ENCODE measurements around the gene HAUS2.
"Not testable (repeated sequence)": the region's sequence is repeated elsewhere in the genome, so short reads cannot be mapped to it uniquely, and the experiment has no call there.

HAUS2 gene

DNA sequence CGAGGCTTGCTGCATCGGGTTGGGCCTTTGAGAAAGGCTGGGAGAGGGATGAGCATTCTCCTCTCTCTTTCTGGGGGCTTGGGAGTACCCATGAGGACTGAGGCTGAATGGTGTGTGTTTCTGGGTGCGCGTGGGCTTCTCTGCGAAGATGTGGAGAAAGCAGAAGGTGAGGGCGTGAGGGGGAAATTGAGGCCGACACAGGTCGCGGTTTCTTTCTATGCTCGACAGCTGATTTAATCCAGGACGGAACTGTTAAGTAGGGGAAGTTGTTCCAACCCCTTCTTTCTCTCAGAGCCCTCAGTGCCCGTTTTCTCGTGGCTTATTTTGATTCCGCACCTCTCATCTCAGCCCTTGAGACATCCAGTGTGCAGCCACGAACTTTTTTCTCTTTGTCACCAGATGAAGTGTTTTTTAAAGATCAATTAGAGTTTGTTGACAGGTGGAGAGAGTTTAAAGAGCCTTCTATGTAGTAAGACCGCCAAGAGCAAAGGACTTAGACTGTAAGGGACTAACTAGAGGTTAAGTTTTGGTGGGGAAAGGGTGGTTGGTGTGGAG is 27.5 kb downstream of the HAUS2 start:
- DNase-seq: no peak

DNA sequence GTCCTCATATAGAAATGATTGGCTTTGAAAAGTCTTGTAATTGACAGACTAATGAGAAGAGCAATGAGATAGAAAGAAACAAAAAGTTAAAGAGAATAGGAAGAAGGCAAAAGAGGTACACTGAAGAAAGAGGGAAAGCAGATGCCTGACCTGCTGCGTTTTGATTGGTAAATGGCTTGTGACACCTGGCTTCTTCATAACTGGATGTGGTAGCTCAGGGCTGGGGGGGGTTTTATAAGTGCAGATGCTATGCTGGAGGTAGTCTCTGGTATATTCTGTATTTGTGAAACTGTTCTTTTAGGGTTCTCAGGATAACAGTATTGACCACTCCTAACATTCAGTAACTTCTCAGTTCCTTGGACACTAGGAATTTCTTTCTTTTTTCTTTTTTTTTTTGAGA is 28.1 kb downstream of the HAUS2 start:
- no peak for DNase-seq

DNA sequence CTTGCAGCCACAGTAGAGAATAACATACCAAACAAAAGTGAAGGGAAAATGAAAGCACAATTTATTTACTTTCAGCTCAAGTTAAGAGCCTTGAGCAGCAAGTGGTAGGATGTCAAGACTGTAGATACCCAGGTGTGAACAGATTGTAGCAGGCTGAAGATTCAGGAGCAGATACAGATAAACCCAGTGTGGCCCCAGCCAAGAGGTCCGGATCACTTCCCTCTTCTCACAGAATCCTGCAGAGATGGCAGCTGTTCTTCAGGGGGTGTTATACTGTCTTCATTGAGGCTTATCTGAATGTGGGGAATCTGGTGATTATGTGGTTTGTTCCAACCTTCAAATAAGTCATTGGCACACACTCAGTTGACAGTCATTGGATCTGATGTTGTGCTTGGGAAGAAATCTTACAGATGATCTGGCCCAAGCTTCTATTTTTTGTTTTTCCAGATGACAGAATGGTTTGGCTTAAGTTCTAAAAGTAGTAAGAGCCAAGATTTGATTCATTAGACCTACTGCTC is 28.9 kb downstream of the HAUS2 start:
- DNase-seq: no peak

DNA sequence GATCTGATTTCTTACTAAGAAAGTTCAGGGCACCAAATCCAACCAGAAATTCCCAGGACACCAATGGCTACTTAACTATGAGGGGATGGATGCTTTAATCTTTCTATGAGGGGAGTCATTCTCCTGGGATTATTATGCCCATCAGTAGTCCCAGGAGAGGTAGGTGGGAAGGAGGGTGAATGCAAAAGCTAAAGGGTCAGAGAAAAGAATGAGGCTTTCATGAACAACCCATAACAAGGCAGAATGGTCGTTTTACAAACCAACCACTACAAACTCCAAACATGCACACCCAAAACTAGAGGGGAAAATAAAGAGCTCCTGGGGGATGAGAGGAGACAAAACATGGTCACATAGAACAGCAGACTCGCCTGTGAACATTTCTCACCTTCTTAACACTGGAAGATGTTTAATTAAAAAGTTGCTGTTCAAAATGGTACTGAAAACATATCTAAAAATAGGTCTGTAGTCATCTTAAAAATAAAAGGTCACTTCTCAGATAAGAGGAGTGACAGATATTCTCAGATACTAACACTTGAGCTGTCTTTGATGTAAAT is 30.4 kb downstream of the HAUS2 start:
- no peak for DNase-seq

DNA sequence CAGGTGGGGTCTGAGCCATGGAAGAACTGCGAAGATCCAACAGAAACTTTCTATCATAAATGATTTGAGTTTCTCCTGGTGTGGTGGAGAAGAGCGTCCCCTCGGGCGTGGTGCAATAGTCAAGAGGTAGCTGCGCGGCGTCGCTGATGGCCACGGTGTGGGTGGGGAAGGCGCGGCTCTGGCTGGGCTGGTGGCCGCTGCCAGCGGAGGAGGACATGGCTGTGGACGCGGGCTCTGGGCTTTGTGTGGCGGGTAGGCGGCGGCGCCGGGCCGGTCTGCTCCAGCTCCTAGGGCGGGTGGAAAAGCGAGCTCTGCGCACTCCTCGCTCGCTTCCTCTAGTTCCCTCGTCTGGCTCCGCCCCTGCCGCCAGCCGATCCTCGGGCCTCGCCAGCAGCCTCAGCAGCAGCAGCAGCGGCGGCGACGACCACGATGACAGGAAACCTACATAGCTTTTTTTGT is 32.7 kb downstream of the HAUS2 start:
- peak; percentile 55 to 84 (median 71) for DNase-seq

DNA sequence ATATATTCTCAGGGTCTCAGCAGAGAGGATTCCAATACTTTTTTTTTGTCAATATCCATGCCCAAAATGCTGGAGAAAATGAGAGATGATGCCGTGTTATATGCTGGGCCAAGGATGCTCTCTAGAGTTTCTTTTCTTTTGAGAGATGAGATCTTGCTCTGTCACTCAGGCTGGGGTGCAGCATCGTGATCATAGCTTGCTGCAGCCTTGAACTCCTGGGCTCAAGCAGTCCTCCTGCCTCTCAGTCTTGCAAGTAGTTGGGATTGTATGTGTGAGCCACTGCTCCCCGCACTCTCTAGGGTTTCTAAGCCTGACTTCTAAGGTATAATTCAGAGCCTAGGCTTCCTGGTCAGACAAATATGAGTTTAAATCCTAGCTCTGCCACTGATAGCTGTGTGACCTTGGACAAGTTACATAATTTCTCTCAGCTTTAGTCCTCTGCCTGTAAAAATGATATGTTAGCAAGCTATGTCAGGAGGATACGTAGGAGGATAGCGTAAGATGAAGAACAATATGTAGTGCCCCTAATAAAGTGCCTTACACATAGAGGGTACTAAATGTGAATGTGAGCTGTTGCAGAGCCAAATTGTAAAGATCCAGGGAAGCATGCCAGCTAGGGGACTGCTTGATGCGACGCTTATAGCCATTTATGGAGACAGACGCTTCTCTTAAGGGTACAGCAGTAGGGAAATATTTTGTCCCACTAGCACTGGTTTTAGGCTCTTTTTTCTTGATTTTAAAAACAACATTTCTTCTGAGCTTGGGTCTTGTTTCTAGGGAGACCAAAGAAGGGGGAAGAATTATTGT is 34.1 kb downstream of the HAUS2 start:
- DNase-seq: no peak

DNA sequence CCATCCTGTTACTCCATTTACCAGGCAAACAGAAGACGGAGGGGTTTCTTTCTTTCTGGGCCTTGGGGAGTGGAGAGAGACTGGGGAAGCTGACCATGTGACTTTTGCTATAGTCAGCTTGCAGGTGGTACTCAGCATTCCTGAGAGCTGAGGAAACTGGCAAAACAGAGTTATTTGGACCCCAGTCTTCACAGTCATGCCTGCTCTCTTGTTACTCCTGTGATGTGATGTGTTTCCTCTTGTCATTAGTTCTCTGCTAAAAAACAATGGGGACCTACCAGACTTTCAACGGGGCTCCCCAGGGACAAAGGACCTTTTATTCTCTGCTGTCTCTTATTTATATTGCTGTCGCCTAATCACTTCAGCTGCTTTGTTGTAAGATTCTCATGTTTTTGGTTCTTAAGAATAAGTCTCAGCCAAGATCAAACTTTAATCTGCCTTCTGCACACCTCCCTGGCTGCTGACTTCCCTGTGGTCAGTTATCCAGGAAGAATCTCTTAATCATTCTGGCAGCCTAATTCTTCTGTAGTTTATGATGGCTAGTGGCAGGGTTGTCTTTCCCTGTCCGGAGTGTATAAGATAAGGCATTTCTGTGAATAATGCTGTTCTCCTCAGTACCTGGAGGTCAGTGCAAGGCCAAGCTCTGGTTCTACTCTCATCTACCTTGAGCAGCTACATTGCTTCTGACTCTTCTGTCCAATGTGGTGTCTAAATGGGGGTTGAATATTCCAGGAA is 35.6 kb downstream of the HAUS2 start:
- DNase-seq: no peak

DNA sequence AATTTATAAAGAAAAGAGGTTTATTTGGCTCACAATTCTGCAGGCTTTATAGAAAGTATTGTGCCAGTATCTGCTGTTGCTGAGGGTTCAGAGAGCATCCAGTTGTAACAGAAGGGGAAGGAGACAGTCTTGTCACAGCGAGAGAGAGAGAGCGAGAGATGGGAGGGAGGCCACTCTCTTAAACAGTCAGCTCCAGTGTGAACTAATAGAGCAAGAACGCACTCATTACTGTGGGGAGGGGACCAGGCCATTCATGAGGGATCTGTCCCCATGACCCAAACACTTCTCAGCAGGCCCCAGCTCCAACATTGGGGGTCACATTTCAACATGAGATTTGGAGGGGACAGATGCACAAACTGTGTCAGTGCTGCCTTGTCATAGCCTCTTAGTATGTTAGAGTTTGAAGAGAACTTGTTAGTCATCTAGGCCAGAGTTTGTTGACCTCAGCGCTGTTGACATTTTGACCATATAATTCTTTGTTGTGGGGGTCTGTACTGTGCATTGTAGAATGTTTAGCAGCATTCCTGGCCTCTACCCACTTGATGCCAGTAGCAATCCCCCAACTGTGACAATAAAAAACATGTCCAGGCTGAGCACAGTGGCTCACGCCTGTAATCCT is 42.1 kb downstream of the HAUS2 start:
- DNase-seq: no peak

DNA sequence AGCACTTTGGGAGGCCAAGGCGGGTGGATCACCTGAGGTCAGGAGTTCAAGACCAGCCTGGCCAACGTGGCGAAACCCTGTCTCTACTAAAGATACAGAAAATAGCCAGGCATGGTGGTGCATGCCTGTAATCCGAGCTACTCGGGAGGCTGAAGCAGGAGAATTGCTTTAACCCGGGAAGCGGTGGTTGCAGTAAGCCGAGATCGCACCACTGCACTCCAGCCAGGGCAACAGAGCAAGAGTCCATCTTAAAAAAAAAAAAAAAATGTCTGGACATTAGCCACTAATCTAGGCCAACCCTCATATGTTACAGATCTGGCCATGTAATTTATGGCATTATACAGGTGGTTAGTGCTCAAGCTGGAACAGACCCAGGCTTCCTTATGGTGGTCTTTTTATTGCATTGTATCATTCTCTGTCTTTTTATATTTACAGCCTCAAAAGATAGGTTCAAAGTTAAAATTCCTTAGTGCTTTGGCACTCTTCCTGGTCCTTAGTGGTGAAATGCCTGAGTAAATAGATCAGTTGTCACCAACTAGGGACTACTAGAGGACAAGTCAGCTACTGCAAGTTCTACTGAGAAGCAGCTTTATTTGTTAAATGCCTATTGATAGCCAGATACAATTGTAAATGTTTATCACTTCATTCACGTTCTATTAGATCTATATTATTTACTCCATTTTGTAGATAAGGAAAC is 42.7 kb downstream of the HAUS2 start:
- DNase-seq: no peak

DNA sequence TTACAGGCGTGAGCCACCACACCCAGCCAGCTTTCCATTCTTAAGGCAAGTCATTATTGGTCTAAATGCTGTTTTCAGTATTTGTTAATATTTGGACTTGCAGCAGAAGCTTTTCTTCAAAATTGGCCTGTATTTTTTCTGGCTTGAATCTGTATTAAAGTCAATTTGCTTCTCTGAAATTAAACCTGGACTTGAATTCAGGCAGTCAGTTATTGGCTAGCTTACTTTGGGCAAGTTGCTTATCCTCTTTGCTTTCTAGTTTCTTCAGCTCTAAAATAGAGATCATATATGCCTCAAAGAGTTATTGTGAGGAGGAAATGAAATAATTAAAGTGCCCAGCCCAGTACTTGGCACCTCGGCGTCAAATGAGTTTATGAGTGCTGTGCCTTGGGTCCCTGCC is 44.1 kb downstream of the HAUS2 start:
- DNase-seq: no peak

DNA sequence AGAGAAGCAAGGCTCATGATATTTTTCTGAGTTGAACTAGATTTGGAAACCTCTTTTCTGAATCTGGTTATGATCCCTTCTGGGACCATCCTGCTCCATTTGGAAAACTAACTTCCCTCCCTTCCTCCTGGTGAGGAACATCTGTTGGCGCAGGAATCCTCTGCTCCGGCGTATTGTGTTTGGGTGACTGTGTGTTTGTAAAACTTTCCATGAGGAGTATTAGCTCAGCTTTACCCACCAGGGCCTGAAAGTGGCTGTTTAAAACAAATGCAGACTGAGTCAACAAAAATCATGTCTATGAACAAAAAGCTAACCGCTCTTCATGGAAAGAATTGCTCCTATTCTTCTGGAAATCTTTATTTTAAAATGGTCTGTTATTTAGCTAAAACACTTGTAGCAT is 44.5 kb downstream of the HAUS2 start:
- no peak for DNase-seq

DNA sequence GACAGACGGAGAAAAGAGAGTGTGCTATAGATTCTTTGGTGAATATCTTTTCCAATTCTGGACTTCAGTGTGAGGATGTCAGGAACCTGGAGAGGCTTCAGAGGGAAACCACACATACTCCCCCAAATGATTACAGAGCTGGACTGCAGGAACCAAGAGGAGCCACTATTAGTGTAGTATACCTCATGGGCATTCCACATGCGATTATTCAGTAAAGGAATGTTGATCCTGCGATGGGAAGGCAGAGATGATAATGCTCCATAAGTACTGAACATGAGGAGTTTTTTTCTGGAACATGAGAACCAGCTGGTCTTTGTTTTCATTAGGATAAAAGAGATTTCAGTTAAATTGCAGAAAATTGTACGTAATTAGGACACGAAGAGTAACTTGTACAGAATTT is 45.5 kb downstream of the HAUS2 start:
- DNase-seq: no peak

DNA sequence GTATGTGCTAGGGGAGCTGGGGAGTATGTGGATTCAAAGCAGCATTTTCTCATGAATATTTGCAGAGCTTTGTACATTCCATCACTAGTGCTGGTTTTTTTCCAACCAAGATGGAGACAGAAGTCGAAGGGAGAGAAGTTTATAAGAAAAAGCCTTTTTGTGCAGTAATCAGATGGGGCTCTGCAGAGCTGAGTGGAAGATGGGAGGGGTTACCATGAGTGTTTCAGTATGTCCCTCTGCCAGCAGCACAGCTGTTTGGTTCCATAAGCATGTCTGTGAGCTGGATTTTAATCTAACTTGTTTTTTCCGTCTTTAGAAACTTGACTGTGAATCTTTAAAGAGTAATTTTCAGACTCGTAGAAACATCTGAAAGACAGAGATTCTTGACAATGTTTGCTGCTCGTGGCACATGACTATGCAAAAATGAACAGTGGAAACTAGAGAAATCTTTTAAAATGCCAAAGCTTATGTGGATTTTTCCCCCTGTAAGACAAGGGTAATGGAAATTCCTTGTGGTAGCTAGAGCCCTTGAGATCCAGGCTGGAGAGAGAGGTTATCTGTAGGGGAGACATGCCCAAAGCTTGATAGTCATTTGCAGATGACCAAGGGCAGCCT is 47.1 kb downstream of the HAUS2 start:
- no peak for DNase-seq

DNA sequence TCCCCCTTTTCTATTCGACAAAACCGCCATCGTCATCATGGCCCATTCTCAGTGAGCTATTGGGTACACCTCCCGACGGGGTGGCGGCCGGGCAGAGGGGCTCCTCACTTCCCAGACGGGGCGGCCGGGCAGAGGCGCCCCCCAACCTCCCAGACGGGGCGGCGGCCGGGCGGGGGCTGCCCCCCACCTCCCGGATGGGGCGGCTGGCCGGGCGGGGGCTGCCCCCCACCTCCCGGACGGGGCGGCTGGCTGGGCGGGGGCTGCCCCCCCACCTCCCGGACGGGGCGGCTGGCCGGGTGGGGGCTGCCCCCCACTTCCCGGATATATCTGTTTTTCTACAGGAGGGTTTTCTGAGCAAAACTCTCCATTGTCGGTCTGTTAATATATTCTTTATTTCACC is 52.7 kb downstream of the HAUS2 start:
- not testable (repeated sequence) for DNase-seq

DNA sequence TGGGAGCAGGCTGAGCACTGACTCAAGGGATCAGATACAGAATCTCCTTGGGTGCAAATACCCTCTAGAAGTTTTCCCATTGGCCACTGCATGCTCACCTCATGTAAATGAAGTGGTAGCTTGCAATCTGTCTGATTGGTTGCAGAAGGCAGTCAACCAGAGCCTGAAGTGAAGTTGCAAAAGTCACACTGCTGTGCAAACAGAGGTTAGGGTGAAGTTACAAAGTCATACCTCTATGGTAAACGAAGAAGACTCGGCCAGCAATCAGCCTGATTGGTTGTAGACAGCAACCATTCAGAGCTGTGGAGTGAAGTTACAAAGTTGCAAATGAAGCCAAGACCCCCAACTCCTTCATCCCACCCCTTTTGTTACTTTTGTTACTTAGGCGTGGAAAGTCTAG is 53.9 kb downstream of the HAUS2 start:
- no peak for DNase-seq

DNA sequence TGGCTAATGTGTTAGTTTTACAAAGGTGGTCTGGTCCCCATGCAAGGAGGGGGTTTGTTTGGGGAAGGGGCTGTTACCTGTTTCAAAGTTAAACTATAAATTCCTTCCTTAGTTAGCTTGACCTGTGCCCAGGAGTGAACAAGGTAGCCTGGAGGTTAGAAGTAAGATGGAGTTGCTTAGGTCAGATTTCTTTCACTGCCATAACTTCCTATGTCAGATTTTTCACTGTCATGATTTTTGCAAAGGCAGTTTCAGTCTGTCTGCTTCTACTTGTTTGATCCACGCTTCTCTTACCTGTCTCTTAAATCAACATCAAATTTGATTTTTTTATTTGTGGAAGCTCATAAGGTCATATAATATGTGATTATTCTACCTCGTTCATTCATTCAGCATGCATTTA is 55.3 kb downstream of the HAUS2 start:
- DNase-seq: no peak

DNA sequence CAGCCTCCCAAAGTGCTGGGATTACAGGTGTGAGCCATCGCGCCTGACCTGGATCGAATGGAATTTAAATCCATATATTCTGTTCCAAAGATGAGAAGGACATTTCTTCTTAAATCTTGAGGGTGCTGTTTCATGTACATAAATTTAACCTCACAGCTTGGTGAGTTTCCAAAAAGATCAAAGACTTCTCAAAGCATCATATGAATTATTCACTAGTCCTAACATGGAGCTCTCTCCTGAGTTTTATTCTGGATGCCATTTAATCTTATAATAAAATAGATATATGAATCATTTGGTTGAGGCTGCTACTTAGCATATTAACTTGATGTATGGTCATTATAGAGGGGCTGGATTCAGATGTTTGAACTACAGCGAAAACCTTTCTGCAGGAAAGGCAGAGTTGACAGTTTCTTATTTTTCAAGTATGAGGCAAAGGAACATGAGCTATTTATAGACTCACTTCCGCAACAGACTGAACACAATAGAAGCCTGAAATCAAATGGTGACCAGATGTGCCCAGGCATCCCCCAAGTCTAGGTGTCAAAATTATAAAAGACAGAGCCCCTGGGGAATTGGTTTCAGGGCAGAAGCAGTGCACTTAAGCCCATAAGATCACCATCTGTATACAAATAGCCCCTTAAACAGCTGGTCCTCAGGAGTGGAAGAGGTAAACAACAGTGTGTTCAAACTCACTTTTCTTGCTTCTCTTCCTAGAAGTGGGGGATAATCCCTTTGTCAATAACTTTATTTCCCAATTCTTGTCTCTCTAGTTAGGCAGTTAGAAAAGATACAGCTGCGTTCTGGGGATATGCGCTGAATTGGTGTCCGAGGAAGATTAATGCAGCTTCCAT is 56.5 kb downstream of the HAUS2 start:
- DNase-seq: peak in 1 of 5 donors; percentile 18

DNA sequence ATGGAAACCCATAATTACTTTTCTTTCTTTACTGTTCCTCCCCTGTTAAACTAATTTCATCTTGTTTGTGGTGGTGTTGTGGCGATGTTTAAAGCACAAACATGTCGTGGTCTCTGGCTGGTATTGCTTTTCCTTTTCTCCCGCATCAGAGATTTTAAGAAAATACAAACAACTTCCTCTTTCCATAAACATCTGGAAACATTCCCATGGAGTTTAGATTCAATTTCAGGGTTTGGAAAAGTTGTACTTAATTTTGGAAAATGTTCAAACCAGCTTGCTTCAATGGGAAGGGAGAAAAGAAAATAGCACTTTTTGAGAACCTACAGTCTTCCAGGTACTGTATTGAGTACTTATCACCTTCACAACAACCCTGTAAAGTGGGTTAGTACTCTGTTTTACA is 57.2 kb downstream of the HAUS2 start:
- DNase-seq: no peak

DNA sequence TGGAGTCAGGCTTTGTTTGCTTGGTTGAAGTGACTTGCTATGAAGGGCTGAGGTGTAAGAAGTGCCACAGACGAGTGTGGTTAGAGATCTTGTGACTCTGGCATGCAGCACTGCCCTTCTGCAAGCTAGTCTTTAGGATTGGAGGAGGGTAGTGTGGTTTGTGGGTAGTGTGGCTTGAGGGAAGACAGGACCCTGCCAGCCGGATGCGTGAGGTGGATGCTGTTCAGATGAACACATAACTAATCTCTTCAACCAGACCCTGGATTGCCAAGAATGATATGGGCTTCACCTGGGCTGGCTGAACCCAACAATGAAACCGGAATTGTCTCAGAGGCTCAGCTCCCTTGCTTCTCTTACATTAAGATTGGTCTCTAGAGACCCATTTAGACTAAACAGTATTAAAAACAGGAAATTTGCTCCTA is 59.5 kb downstream of the HAUS2 start:
- DNase-seq: peak in 4 of 5 donors; percentile 3 to 79 (median 10)

DNA sequence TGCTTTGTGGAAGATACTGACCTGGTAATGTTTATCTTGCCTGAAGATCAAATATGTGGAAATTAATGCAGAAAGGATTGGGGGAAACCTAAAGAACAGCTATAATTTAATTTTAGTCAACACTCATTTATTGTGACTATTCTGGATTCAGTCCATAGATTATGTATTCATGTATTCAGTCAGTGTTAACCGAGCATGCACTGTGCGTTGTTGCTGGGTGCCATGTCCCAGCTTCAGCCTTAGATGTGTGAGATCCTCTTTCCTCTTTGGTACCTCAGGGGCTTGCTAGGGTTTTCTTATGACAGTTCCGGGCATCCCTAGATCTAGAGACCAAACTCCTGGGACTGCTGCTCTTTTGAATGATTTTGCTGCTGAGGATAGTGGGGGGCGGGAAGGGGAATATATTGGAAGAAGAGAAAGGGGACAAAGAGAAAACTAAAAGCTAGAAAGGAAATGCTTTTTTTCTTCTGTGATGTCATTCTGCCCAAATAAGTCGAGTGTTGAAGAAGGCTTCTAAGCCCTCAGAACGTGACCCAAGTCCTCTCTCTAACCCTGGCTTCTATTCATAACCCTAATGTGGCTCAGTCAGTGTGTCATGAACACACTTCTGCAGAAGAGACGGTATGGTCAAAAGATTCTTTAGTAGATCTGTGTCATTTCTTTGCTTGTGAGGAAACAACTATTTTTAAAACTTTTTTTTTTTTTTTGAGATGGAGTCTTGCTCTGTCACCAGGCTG is 60.3 kb downstream of the HAUS2 start:
- DNase-seq: peak in 1 of 5 donors; percentile 10

All from T-helper 1 cell (primary cell).